ENCODE measurements around the gene DPP6.

The DPP6 gene

DNA sequence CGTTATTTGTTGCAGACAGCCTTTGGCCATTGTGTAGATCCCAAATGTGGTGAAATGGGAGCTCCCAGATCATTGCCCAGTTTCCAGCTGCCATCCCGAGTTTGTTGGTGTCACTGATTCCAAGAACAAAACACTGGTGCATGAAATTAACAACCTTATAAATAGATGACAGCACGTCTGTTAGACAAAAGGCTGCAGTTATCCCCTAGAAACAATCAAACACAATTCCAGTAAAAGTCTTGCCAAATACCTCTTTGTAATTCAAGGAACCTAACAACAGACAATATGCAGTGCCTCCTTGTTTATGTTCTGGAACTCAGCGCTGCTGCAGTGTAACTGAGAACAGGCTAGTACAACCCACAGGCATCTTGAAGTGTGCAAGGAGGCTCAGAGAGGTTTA, 546.2 kb downstream of the DPP6 start:
- no peak for DNase-seq (ENCODE audit: low read depth)

DNA sequence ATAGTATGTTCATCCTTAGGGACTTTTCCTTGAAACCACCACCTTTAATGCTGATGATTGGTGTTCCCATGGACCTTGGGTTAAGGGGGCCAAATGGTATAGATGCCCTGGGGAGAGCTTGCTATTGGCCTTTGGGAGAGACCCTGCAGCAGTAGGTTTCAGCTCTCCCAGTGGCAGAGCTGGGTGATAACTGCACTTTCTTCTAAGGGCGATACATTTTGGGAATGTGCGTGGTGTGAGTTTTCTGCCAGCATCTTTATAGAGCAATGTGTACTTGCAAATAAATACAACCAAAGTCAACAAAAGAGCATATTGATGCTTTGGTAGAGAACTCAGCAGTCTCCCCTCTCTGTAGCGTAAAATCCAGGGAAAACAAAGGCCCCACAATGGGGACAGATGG, 546.7 kb downstream of the DPP6 start:
- DNase-seq (ENCODE audit: low read depth), result no peak

DNA sequence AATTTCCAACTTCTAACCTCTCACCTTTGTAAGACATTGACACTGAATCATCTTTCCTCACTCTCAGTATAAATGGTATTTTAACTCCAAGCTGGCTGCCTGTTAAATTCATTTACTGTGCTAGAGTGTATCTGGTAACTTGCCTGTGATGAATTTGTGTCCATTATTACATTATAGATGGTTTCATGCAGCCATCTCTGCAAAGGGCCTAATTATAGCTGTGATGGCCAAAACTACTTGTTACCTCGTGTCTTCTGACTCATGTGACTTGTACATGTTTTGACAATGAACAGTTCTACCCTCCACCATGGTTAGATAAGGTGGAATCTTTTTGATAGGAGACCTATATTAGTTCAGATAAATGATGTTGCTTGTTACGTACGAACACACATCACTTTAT, 558.7 kb downstream of the DPP6 start:
- DNase-seq (ENCODE audit: low read depth), result no peak

DNA sequence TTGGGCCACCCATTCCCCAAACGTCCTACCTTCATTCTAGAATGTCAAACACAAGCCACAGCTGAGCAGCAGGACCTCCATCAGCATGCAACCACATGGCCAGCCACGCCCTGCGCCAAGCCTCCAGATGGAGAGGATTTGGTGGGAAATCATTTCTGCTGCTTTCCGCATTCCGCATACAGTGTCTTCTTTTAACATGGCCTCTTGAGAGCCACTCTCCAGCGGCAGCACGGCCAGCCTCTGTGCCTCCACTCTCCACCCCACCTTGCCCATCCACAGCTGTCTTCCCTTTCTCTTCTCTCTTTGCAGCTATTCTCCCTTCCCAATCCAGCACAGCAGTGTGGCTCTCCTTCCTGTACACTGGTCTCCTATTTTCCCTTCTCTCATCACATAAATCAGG, 561.6 kb downstream of the DPP6 start:
- no peak for DNase-seq (ENCODE audit: low read depth)

DNA sequence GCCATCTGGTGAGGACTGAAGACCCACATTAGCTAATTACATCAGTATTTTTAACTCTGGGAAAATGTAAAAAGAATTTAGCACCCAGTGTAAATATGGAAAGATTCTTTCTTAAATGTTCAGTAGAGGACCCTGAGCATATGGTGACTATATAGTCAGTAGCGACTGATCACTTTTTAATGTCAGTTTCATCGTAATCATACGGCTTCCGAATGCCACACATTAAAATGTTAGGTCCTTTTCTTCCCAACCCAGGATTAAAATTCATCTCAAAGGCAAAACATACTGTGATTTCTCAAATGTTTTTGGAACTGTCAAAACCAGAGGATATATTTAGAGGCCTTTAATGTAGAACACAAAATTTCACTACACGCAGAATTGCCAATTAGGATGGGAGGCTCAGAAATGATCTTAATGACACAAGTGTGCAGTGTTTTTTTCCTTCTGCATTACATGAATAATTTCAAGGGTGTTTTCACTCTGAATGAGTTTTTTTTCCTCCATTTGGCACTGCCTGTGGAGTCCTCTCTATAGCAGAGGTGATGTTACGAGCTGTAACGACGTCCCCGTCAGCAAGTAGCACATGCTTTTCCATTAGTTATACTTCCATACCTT, 568.0 kb downstream of the DPP6 start:
- no peak for DNase-seq (ENCODE audit: low read depth)

DNA sequence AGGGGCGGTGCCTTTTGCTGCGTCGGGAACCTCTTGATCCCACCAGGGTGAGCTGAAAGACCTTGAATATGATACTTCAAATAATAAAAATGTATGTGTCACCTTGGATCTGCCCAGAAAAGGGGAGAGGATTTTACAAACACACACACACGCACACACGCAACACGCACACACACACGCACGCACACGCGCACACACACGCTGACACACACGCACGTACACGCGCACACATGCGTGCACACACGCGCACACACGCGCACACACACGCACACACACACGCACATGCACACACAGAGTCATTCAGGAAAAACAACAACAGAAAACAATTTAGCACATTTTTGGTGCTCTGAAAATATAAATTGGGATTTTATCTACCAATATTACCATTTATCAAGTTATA, 571.2 kb downstream of the DPP6 start:
- no peak for DNase-seq (ENCODE audit: low read depth)

DNA sequence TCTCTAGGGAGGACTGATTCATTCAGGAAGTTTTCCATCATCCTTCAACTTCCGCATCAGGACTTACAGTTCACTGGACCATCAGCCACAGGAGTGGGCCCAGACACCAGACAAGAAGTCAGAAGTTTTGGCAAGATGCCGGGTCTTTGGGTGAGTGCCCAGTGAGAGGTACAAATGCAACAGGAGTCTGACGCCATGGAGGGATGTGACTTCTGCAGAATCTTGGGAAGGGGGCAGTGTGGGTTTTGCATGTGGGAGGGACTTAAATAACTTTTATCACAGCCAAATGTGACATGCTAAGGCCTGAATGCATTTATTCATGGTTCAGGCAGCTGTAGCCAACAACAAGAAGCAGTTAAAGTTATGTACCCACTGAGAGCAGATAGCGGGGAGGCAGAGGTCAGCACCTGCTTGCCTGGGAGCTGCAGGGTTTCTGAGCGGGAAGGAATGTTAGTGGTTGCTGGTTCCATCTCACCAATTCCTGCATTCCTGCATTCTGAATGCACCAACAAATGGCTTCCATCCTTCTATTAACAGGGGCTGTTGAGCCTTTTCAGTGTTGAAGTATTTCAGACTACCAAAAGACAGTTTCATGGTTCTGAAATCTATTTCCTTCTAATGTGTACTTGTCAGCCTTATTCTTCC, 575.6 kb downstream of the DPP6 start:
- DNase-seq (ENCODE audit: low read depth), result no peak

DNA sequence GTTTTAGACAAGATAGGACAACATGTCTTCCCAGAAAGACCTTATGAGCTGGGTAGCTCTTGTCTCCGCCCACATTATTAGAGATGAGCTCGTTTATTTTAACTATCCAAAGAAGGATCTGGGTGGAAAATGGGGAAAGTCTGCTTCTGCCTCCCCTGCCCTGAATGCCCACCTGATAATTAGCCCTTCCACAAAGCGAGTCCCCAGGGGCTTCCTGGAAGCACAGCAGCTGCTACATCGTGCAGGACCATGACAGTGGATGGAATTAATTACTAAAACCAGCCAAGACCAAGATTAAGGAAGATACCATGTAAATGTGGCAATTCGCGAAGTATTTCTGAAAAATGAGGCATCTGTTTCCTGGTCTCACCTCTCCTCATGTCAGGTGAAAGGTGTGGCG, 576.4 kb downstream of the DPP6 start:
- DNase-seq (ENCODE audit: low read depth), result no peak

DNA sequence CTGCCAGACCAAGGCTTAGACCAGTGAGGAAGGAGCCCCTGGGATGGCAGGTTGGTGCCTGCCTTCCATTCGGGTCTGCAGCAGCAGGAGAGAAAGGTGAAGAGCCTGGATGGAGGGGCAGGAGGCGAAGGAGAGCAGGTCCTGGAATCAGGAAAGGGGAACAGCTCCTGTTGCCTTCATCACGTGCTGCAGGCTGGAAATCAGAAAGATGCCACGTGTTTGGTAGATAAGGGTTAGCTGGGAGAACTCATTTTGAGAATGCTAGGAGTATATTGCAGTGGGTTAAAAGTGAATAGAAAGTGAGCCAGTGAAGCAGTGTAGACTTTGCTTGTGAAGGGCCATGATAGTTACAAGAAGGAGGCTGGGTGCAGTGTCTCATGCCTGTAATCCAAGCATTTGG, 579.0 kb downstream of the DPP6 start:
- DNase-seq (ENCODE audit: low read depth), result no peak

DNA sequence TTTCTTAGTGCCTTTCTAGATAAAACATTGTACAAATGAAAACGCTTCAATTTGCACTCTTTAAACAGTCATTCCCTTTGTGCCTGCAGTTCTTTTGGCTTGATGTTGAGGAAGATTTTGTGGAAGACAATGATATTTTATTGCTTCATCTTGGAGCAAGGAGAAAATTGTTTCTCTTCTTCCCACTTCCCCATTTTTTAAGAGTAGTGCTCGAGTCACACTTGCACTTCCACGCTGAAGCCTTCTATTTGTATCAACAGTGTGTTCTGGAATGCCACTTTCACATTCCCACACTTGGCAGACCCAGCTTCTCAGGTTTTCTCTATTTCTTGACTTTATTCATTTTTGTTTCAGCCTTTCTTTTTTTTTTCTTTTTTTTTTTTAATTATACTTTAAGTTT, 581.4 kb downstream of the DPP6 start:
- no peak for DNase-seq (ENCODE audit: low read depth)

DNA sequence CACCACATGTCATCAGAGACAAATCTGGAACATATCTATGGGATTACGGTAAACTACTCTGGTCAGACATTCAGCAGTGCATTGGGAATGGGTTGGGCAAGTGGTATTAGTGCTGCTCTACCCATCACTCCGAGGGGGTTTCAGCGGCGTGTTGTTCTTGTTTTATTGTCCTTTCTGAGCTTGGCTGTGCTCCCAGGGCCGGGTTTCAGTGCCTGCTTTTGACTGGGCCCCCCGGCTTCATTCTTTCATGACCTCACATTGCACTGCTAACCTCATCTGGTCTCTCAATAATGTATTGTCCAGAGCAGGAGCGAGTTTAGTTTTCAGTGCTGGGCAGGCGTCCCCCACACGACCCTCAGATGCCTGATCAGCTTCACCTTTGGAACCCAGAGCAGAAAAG, 586.1 kb downstream of the DPP6 start:
- DNase-seq (ENCODE audit: low read depth), result no peak

DNA sequence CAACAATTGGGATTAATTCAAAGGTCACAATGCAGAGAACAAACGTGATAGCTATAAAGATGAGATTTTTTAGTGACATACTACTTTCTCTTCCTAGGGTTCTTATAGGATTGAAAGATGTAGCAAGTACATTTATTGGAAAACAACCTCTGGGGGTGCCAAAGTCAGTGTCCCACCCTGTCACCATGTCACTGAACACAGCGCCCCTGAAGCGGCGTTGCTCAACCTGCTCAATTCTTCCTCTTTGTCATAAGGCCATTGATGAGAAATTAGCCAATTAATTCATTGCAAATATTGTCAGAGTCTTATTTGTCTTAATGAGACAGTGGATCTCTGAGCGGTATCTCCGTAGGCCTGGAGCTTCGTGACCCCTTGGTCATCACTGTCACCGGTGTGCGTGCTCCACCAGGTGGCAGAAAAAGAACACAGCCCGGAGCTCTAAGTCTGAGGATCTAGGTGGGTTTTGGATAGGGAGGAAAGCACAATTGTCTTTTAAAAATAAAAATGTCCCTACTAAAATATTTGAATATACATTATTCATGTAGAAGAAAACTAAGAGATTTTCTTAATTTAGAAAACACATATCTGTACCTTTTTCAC, 588.2 kb downstream of the DPP6 start:
- no peak for DNase-seq (ENCODE audit: low read depth)

DNA sequence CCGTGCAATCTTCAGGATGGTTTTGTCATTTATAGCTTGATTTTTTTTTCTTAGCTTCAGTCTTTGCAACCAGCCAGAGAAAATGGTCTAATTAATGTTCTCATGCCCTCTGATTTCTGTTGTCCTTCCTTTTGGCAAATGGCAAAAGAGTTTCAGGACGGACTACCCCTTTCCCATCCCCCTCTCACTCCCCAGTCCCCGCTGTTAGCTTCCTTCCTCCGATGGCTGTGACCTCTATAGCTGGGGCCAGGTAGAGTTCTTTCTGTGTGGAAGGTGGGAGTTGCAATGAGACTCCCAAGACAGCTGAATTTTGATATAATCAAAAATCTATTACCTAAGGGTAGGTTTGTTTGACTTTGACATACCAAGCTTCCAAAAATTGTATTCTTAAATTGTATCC, 588.7 kb downstream of the DPP6 start:
- no peak for DNase-seq (ENCODE audit: low read depth)

DNA sequence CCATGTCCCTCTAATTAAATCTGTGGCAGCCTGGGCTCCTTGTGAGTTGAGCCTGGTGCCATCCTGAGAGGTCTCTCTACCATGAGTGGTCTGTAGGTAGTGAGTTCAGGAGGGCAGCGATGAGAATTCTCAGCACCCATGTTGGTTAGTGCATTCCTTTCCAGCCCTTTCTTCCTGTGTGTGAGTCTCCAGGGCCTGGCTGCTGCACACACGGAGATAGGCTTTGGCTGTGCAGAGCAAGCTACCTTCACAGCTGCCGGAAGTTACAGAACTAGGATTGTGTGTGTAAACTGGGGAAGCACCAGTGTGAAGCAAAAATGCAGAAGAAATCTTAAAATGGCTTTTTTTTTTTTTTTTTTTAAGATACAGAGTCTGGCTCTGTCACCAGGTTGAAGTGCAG, 592.2 kb downstream of the DPP6 start:
- DNase-seq (ENCODE audit: low read depth), result no peak

DNA sequence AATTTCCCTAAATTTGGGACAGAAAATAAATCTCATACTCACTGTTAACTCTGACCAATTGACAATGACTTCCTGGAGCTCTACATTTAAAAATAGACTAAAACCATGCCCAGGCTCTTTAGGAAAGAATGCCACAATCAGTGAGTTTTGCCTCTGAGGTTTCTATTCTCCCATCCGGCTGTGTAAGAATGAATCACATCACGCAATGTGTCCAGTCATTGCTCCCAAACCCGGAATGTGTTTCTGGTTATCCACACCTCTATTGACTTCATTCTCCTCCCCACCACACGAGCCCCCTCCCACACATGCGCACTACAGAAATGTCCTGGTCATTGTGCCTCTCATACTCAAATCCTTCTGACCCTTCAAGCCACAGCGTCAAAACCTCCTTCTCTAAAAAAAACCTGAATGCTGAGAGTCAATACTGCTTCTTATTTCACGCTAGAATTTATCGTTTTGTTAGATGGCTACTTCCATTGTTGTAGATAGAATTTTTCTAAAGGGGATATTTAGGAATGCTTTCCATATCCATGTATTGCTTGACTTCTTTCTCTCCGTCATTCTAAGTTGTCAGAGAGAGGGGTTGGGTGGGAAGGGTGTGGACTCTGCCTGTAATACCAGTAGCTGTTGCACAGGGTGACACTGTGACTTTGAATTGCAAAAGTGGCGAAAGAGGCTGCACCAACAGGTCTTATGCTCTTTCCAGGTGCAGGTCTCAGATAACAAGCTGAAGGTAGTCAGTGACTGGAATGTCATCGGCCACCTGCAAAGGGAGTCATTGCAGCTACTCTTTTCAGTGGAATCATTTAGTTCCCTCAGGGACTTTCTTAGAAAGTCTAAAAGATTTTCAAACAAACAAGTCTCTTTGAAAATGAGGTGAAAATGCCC, 594.2 kb downstream of the DPP6 start:
- DNase-seq (ENCODE audit: low read depth), result no peak

DNA sequence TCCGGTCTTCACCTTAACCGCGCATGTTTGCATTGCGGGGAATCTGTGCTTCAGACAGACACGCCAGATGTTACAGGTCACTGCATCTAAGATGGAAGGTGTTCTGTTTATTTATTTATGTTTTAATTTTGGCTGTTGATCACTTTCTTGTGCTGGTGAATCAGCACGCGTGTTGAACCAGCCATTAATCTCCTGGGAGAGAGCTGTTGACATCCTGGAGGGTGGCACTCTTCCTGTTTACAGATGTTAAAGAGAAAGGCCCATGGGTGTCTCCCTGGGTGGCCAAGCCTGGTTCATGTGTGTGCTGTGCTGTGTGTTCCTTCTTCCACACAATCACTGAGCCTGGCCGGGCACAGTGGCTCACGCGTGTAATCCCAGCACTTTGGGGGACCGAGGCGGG, 595.4 kb downstream of the DPP6 start:
- no peak for DNase-seq (ENCODE audit: low read depth)

DNA sequence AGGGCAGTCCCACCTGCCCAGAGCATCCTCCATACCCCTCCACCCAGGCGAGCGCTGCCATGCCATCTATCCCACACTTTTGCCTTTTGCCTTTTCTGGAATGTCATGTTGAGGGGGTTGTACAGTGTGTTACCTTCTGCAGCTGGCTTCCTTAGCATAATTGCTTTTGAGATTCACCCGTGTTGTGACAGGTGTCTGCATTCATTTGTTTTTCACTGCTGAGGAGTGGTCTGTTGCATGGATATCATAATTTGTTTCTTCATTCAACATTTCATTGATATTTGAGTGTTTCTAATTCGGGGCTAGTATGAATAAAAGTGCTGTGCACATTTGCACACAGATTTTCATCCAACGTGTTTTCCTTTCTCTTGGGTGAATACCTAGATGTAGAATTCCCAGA, 596.8 kb downstream of the DPP6 start:
- no peak for DNase-seq (ENCODE audit: low read depth)

DNA sequence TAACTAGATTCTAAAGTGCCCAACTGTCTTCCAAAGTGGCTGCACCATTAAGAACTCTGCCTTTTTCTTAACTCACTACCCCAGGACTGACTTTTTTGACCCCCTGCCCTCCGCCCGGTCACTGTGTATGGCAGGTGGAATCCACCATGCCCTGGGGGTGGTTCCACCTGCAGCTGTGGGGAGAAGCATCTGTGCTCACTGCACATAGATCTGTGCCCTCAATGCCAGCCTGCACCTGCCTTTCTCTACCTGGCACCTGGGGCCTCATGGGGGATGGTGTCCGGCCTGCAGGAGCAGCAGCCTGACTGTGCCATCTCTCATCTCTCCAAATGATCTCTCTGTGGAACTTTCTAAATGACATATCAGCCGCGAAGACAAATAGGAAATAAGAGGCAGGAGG, 597.2 kb downstream of the DPP6 start:
- no peak for DNase-seq (ENCODE audit: low read depth)

DNA sequence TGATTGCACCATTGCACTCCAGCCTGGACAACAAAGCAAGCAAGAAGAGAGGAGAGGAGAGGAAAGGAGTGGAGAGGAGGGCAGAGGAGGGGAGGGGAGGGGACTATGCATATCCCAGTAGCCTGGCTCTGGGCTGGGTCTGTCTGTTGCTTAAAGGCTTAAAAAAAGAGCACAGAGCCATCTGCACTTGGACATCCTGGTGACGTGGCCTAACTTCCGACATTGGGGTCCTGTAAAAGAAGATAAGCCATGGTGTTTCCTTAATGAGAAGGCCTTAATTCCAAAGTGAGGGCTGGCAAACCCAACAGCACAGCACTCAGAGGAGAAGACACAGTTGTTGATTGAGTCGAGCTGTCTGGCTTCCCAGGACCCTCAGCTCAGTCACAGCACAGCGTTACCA, 598.1 kb downstream of the DPP6 start:
- no peak for DNase-seq (ENCODE audit: low read depth)

DNA sequence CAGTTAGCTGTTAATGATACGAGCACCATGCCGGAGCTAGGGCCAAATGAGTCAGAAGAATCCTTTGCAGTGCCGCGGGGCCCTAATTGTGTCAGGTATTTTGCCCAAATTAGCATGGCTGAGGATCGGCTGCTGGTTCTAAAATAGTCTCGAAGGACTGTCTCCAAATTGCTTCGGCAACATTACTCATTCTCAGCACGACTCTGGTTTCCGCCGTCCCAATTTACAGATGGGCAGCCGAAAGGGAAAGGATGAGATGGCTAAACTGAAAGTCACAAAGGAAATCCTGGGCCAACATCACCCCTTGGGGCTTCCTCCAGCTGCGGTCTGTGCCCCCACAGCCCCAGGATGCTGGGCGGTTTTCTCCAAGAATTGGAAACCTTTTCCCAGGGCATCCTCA, 599.3 kb downstream of the DPP6 start:
- no peak for DNase-seq (ENCODE audit: low read depth)

DNA sequence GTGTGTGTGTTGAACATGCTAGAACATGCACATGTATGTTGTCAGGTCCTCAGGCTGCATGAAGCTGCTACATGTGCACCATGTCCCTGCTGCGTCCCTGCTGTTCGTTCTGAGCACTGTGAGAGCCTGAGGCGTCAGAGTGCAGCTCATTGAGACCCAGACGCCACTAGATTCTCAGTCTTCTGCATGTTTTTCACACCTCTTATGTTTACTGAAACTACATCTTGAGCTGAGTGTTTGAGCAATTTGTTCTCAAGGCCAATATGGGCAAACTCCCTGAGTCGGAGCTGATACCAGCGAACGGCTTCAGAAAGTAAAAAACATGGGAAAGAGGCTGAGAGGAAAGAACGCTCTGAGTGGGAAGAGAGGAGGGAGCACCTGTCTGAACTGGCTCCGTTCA, 600.4 kb downstream of the DPP6 start:
- DNase-seq (ENCODE audit: low read depth), result no peak

DNA sequence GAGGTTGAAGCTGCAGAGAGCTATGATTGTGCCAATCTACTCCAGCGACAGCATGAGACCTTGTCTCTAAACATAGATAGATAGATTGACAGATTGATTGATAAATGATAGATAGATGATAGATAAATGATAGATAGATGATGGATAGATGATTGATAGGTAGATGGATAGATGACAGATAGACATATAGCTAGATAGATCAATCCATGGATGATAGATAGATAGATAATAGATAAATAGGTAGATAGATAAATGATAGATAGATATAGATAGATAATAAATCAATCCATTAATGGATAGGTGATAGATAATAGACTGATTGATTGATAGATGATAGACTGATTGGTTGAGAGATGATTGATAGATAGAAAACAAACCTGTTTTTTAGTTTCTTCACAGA, 601.1 kb downstream of the DPP6 start:
- no peak for DNase-seq (ENCODE audit: low read depth)

DNA sequence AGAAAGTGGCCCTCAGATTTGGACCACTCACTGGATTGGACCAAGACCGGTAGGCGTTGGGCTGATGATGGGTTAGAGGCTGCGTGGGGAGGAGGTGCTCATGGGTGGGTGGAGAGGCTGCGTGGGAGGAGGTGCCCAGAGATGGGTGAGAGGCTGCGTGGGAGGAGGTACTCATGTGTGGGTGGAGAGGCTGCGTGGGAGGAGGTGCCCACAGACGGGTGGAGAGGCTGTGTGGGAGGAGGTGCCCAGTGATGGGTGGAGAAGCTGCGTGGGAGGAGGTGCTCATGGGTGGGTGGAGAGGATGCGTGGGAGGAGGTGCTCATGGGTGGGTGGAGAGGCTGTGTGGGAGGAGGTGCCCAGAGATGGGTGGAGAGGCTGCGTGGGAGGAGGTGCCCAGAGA, 604.4 kb downstream of the DPP6 start:
- DNase-seq (ENCODE audit: low read depth), result no peak
